Fibroblast of lung (primary cell): Measurements from ENCODE around the gene RNPEPL1. TPM values are rescaled to one million over a fixed set of nuclear protein-coding genes. Genes with fewer than 3 reads are reported as not detected.

Source experiments
- DNase-seq, 2 donors: peaks; one replicate each; pipeline versions ENCODE4 v3.0.0 to v3.0.0-alpha.2; 2010; ENCODE audit warnings: low read depth in 2 of 2
- H2AFZ ChIP-seq: 2 replicates; pipeline ENCODE4 v1.5.1; 2012; ENCODE audit warnings: low read length, control low read depth, inconsistent platforms
- H3K27ac ChIP-seq: 2 replicates; pipeline ENCODE4 v1.5.1; 2011; ENCODE audit warnings: low read length, control low read depth; ENCODE audit not compliant: insufficient read depth
- H3K27me3 ChIP-seq: 2 replicates; pipeline ENCODE4 v1.5.1; 2011; ENCODE audit warnings: mild to moderate bottlenecking, low read length; ENCODE audit not compliant: control insufficient read depth, insufficient read depth
- H3K36me3 ChIP-seq: 2 replicates; pipeline ENCODE4 v1.5.1; 2011; ENCODE audit warnings: low read length; ENCODE audit not compliant: control insufficient read depth, insufficient read depth
- H3K4me1 ChIP-seq: 2 replicates; pipeline ENCODE4 v1.5.1; 2011; ENCODE audit warnings: low read length; ENCODE audit not compliant: control insufficient read depth, insufficient read depth; ENCODE audit errors: extremely low read depth
- H3K4me2 ChIP-seq: 2 replicates; pipeline ENCODE4 v1.5.1; 2011; ENCODE audit warnings: low read length, control low read depth; ENCODE audit not compliant: insufficient read depth; ENCODE audit errors: extremely low read depth
- H3K4me3 ChIP-seq, 4 experiments: fragments of 200-600 bp in 1 of 4; sonication (generic) in 1 of 4; replicated peaks in 1 of 4; 2 replicates each; pipeline ENCODE4 v1.5.1; 2011 to 2016; ENCODE audit warnings: low read length in 4 of 4, low read depth in 3 of 4, mild to moderate bottlenecking in 3 of 4, control low read depth in 2 of 4, inconsistent platforms in 1 of 4, mixed read lengths in 1 of 4; ENCODE audit not compliant: insufficient read depth in 1 of 4; ENCODE audit errors: control extremely low read depth in 1 of 4
- H3K79me2 ChIP-seq: 2 replicates; pipeline ENCODE4 v1.5.1; 2012; ENCODE audit warnings: mild to moderate bottlenecking, low read length, inconsistent platforms; ENCODE audit not compliant: control insufficient read depth, insufficient read depth
- H3K9ac ChIP-seq: 2 replicates; pipeline ENCODE4 v1.5.1; 2011; ENCODE audit warnings: mild to moderate bottlenecking, low read length, control low read depth; ENCODE audit not compliant: insufficient read depth
- H3K9me3 ChIP-seq: 2 replicates; pipeline ENCODE4 v1.5.1; 2012; ENCODE audit warnings: low read depth, low read length; ENCODE audit not compliant: control insufficient read depth, insufficient read depth
- H4K20me1 ChIP-seq: 2 replicates; pipeline ENCODE4 v1.5.1; 2011; ENCODE audit warnings: low read length; ENCODE audit not compliant: control insufficient read depth, insufficient read depth; ENCODE audit errors: extremely low read depth
- EZH2 ChIP-seq: IDR thresholded peaks from 2 replicates; pipeline ENCODE4 v1.5.1; 2012; ENCODE audit warnings: low read length, control low read depth, mild to moderate bottlenecking; ENCODE audit errors: missing control alignments
- polyA plus RNA-seq, 2 donors: library from polyadenylated mRNA; depleted of rRNA in 1 of 2; stranded (reverse) in 1 of 2; unstranded in 1 of 2; fragments of >200 nt; gene quantifications; 2 replicates each; pipeline ENCODE4 v1.2.1, GENCODE V29; 2011 to 2012; ENCODE audit warnings: missing spikeins in 1 of 2
- total RNA-seq: library from RNA; depleted of rRNA; stranded (reverse); fragments of >200 nt; gene quantifications from 2 replicates; pipeline ENCODE4 v1.2.1, GENCODE V29; 2014
- TF ChIP-seq, protein P1 (sequence below), 2 donors: IDR thresholded peaks in 1 of 2; conservative IDR thresholded peaks in 1 of 2; 1 replicate in 1 of 2; 2 replicates in 1 of 2; pipeline ENCODE4 v1.5.1; 2011 to 2012; ENCODE audit warnings: low read length in 2 of 2, control low read depth in 1 of 2, inconsistent platforms in 1 of 2, low read depth in 1 of 2, mild to moderate bottlenecking in 1 of 2

Gene RNPEPL1
- total and polyA plus RNA-seq, 2 donors (not counting 1 experiment from before 2014, with no cell fraction given): 7.9 to 20.6 TPM

DNA sequence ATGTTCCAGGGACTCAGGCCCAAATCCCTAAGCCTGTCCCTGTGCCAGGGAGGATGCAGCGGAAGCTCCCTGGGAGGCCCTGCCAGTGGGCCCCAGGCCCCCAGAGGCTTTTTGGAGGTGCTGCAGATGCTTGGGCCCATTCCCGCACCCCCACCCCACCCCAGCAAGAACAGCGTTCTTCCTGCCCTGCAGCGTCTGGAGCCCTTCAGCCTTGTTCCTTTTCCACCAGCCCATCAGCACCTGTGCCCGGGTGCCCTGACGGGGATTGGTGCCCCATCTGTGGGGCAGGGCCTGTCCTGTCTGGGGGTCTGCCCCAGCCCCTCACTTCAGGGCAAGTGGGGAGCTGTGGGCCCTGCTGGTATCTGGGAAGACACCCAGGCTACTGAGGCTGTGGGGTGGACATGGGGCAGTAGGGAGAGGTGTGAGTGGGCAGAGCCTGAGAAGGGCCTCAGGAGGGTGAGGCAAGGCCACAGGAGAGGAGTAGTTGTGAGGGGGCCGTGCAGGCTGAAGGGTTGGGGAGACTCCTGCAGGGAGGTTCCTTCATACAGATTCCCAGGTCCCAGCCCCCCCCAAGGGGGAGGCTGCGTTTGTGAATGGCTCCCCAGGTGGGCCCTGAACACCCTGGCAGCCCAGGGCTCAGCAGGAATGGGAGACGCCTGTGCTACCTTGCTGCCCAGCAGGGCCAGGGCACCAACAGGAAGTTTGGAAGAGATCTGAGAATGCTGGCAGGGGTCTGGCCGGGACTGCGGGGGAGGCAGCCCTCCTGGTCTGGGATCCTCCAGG lies 2.4 kb downstream of the RNPEPL1 start:
- H3K4me1 ChIP-seq: peaks cover 19% of the 10 kb centered on the region
- no peak overlapping the region for H3K27ac ChIP-seq
- peaks cover 5% of the 10 kb centered on the region for H3K79me2 ChIP-seq
- H2AFZ ChIP-seq: no peak overlapping the region
- H3K9me3 ChIP-seq: no peaks in the 10 kb centered on the region
- no peak overlapping the region for H3K9ac ChIP-seq
- no peaks in the 10 kb centered on the region for H3K27me3 ChIP-seq
- no peak for DNase-seq
- TF ChIP-seq EZH2: no peak
- TF ChIP-seq, protein P1, sequence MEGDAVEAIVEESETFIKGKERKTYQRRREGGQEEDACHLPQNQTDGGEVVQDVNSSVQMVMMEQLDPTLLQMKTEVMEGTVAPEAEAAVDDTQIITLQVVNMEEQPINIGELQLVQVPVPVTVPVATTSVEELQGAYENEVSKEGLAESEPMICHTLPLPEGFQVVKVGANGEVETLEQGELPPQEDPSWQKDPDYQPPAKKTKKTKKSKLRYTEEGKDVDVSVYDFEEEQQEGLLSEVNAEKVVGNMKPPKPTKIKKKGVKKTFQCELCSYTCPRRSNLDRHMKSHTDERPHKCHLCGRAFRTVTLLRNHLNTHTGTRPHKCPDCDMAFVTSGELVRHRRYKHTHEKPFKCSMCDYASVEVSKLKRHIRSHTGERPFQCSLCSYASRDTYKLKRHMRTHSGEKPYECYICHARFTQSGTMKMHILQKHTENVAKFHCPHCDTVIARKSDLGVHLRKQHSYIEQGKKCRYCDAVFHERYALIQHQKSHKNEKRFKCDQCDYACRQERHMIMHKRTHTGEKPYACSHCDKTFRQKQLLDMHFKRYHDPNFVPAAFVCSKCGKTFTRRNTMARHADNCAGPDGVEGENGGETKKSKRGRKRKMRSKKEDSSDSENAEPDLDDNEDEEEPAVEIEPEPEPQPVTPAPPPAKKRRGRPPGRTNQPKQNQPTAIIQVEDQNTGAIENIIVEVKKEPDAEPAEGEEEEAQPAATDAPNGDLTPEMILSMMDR (conservative IDR thresholded peaks at IDR 0.05 in 1 of 2, IDR thresholded peaks at IDR 0.05 in 1 of 2; ENCODE audit: low read depth in 1 of 2, low read length in 2 of 2): no peak
- no peak overlapping the region for H3K4me3 ChIP-seq
- no peak overlapping the region for H3K4me2 ChIP-seq
- no peaks in the 10 kb centered on the region for H3K36me3 ChIP-seq
- H4K20me1 ChIP-seq: no peaks in the 10 kb centered on the region

DNA sequence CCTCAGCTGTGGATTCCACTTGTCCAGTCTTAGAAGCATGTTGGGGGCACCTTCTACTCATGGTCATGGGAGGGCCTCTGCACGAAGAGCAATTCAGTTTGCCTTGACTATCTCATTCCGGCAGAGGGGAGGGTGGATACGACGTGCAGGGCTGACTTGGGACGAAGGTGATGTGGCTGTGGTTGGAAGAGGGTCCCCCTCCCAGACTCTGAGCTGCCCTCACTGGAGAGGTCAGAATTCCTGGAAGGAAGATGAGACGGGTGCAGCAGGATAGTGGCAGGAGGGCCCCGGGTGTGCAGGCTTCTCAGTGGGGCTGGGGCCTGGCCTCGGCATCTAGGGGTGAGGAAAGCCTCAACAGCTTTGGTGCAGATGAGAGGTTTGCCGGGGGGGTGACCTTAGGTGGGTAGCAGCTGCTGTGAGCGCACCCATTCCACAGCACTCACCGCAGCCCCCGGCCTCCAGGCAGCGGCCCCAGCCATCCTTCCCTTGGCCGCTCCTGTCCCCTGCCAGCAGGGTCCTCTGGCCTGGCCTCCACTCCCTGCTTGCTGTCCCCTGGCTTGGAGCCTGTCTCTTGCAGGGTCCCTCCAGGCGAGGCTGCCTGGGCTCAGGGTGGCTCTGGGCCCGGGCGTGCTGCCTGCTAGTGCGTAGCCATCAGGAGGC lies 3.2 kb downstream of the RNPEPL1 start:
- Histone ChIP-seq H3K79me2 (peaks cover 5% of the 10 kb centered on the region), H2AFZ (no peak overlapping the region), H3K9me3 (no peaks in the 10 kb centered on the region), H3K4me3 (no peak overlapping the region), H3K9ac (no peak overlapping the region), H3K4me2 (no peak overlapping the region), H3K27me3 (no peaks in the 10 kb centered on the region), H4K20me1 (no peaks in the 10 kb centered on the region), H3K36me3 (no peaks in the 10 kb centered on the region), H3K27ac (no peak overlapping the region), H3K4me1 (peaks cover 14% of the 10 kb centered on the region)
- no peak for DNase-seq
- TF ChIP-seq, protein P1 (conservative IDR thresholded peaks at IDR 0.05 in 1 of 2, IDR thresholded peaks at IDR 0.05 in 1 of 2; ENCODE audit: low read depth in 1 of 2, low read length in 2 of 2): no peak
- TF ChIP-seq EZH2: no peak

DNA sequence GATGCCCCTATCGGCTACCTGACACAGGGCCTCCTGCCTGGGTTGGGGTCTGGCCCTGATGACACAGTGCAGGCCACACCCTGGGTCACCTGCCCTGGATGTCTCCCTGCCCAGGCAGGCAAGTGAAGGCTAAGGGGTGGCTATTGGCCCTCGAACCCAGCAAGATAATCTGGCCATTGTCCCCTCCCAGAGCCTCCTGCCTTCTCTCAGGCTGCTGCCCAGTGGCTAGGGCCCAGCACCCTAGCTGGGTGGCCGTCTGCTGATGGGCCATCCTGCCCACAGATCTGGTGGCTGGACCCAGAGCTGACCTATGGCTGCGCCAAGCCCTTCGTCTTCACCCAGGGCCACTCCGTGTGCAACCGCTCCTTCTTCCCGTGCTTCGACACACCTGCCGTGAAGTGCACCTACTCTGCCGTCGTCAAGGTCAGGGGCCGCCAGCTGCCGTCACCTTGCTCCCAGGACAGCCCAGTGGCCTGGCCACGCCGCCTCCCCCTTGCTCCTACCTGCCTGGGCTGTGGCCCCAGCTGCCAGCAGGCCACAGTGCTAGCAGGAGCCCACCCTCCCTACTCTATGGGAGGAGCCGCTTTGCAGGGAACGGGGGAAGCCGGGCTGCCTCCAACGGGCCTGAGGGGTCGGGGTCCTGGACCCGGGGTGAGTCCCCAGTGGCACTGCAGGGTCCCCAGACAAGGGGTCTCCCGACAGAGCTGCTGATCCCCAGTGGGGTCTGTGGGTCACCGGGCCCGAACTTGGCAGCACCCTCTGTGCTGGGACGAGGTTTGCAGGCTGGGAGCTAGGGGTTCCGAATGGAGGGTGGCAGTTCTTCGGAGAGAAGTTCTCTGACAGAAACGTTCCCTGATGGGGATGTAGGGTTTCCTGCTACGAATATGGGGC lies 4.1 kb downstream of the RNPEPL1 start:
- Histone ChIP-seq H3K27me3 (no peaks in the 10 kb centered on the region), H3K27ac (no peak overlapping the region), H3K9ac (no peak overlapping the region), H2AFZ (no peak overlapping the region), H3K79me2 (peaks cover 5% of the 10 kb centered on the region), H4K20me1 (no peaks in the 10 kb centered on the region), H3K36me3 (peaks cover 3% of the 10 kb centered on the region), H3K9me3 (no peaks in the 10 kb centered on the region), H3K4me3 (no peak overlapping the region), H3K4me2 (no peak overlapping the region), H3K4me1 (peaks cover 6% of the 10 kb centered on the region)
- TF ChIP-seq EZH2: no peak
- TF ChIP-seq, protein P1 (conservative IDR thresholded peaks at IDR 0.05 in 1 of 2, IDR thresholded peaks at IDR 0.05 in 1 of 2; ENCODE audit: low read depth in 1 of 2, low read length in 2 of 2): no peak
- no peak for DNase-seq
